Measurements from ENCODE around the gene COLEC11. TPM values are rescaled to one million over a fixed set of nuclear protein-coding genes. Genes with fewer than 3 reads are reported as not detected.

The COLEC11 gene
- polyA plus RNA-seq, 1 donor (not counting 4 experiments of a cell fraction or from before 2014, with no cell fraction given), result not detected

- Histone ChIP-seq H3K27ac (ENCODE audit: control insufficient read depth, insufficient read depth, low read length) (no peak overlapping the region), H3K79me2 (ENCODE audit: control insufficient read depth, insufficient read depth, low read length) (no peaks in the 10 kb centered on the region), H3K36me3 (ENCODE audit: control insufficient read depth in 2 of 2, extremely low read depth in 1 of 2, insufficient read depth in 2 of 2, low read length in 2 of 2) (no peaks in the 10 kb centered on the region), H3K9me1 (ENCODE audit: control insufficient read depth, extremely low read depth, insufficient read depth, low read length) (no peaks in the 10 kb centered on the region), H3K9ac (ENCODE audit: control insufficient read depth, extremely low read depth, insufficient read depth, low read length) (no peak overlapping the region), H2AFZ (ENCODE audit: control insufficient read depth, low read length) (no peak overlapping the region), H3K27me3 (ENCODE audit: control insufficient read depth, extremely low read depth, insufficient read depth, low read length) (peaks cover 7% of the 10 kb centered on the region), H3K4me2 (ENCODE audit: control insufficient read depth, extremely low read depth, insufficient read depth, low read depth, low read length) (no peak overlapping the region), H3K4me3 (ENCODE audit: control insufficient read depth in 2 of 3, extremely low read depth in 1 of 3, insufficient read depth in 2 of 3, low read depth in 1 of 3, low read length in 3 of 3) (no peak overlapping the region), H3K4me1 (ENCODE audit: control insufficient read depth, extremely low read depth, insufficient read depth, low read length) (peaks cover 7% of the 10 kb centered on the region), H4K20me1 (ENCODE audit: control insufficient read depth, extremely low read depth, insufficient read depth, low read length) (no peaks in the 10 kb centered on the region), H3K9me3 (ENCODE audit: control insufficient read depth, low read depth, low read length) (no peaks in the 10 kb centered on the region)
- TF ChIP-seq, protein P1, sequence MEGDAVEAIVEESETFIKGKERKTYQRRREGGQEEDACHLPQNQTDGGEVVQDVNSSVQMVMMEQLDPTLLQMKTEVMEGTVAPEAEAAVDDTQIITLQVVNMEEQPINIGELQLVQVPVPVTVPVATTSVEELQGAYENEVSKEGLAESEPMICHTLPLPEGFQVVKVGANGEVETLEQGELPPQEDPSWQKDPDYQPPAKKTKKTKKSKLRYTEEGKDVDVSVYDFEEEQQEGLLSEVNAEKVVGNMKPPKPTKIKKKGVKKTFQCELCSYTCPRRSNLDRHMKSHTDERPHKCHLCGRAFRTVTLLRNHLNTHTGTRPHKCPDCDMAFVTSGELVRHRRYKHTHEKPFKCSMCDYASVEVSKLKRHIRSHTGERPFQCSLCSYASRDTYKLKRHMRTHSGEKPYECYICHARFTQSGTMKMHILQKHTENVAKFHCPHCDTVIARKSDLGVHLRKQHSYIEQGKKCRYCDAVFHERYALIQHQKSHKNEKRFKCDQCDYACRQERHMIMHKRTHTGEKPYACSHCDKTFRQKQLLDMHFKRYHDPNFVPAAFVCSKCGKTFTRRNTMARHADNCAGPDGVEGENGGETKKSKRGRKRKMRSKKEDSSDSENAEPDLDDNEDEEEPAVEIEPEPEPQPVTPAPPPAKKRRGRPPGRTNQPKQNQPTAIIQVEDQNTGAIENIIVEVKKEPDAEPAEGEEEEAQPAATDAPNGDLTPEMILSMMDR (optimal IDR thresholded peaks at IDR 0.05 in 1 of 3, IDR thresholded peaks at IDR 0.05 in 1 of 3, conservative IDR thresholded peaks at IDR 0.05 in 1 of 3; ENCODE audit: extremely low read depth in 1 of 3, insufficient read depth in 2 of 3, low read length in 3 of 3), result no peak
- TF ChIP-seq EZH2 (IDR thresholded peaks at IDR 0.05; ENCODE audit: low read length), result no peak
- dilution Hi-C loops (cut with MboI; ENCODE audit: extremely low pct_ligation_motif_present, low sequenced_read_pairs), result no loop called here
- FAIRE-seq (no peak), DNase-seq (ENCODE audit: low read depth, low spot score) (no peak)
Observed at GRCh38 chr2:3652896-3653625, 58.1 kb downstream of the COLEC11 start.

DNA sequence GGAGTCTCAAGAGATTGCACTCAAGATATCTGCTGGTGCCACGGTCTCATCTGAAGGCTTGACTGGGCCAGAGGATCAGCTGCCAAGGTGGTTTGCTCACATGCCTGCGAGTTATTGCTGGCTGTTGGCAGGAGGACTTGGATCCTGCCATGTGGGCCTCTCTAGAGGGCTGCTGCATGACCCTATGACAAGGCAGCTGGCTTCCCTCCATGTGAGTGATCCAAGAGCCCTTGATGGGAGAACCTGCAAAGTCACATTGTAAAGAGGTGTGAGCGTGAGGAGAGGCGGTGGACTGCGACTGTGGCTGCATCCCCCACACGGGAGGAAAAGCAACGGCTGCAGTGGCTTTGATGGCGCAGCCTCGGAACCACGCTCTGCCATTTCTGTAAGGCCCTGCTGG is 59.1 kb downstream of the COLEC11 start:
- no peak for DNase-seq (ENCODE audit: low read depth, low spot score)
- dilution Hi-C loops (cut with MboI; ENCODE audit: extremely low pct_ligation_motif_present, low sequenced_read_pairs), result no loop called here
- H3K36me3 ChIP-seq (ENCODE audit: control insufficient read depth in 2 of 2, extremely low read depth in 1 of 2, insufficient read depth in 2 of 2, low read length in 2 of 2), result no peaks in the 10 kb centered on the region
- no peak for TF ChIP-seq EZH2 (IDR thresholded peaks at IDR 0.05; ENCODE audit: low read length)
- TF ChIP-seq, protein P1 (optimal IDR thresholded peaks at IDR 0.05 in 1 of 3, IDR thresholded peaks at IDR 0.05 in 1 of 3, conservative IDR thresholded peaks at IDR 0.05 in 1 of 3; ENCODE audit: extremely low read depth in 1 of 3, insufficient read depth in 2 of 3, low read length in 3 of 3), result no peak
- H3K4me2 ChIP-seq (ENCODE audit: control insufficient read depth, extremely low read depth, insufficient read depth, low read depth, low read length), result no peak overlapping the region
- H3K79me2 ChIP-seq (ENCODE audit: control insufficient read depth, insufficient read depth, low read length), result no peaks in the 10 kb centered on the region
- peaks cover 7% of the 10 kb centered on the region for H3K4me1 ChIP-seq (ENCODE audit: control insufficient read depth, extremely low read depth, insufficient read depth, low read length)
- no peak overlapping the region for H3K4me3 ChIP-seq (ENCODE audit: control insufficient read depth in 2 of 3, extremely low read depth in 1 of 3, insufficient read depth in 2 of 3, low read depth in 1 of 3, low read length in 3 of 3)
- no peaks in the 10 kb centered on the region for H3K9me3 ChIP-seq (ENCODE audit: control insufficient read depth, low read depth, low read length)
- no peak for FAIRE-seq
- H3K27ac ChIP-seq (ENCODE audit: control insufficient read depth, insufficient read depth, low read length), result no peak overlapping the region
- no peak overlapping the region for H3K9ac ChIP-seq (ENCODE audit: control insufficient read depth, extremely low read depth, insufficient read depth, low read length)
- no peaks in the 10 kb centered on the region for H3K9me1 ChIP-seq (ENCODE audit: control insufficient read depth, extremely low read depth, insufficient read depth, low read length)
- no peak overlapping the region for H2AFZ ChIP-seq (ENCODE audit: control insufficient read depth, low read length)
- peaks cover 7% of the 10 kb centered on the region for H3K27me3 ChIP-seq (ENCODE audit: control insufficient read depth, extremely low read depth, insufficient read depth, low read length)
- no peaks in the 10 kb centered on the region for H4K20me1 ChIP-seq (ENCODE audit: control insufficient read depth, extremely low read depth, insufficient read depth, low read length)

All from keratinocyte (primary cell).